GM19452 (cell line): Measurements from ENCODE around the gene SLC43A2.
A peak's percentile ranks its signal among the peaks of the same experiment; 100 is the strongest.

Experiments
- ATAC-seq: cut with Tn5 transposase; IDR thresholded peaks from one replicate; pipeline ENCODE4 v1.9.1; 2021; ENCODE audit not compliant: unreplicated experiment

The SLC43A2 gene

GRCh38 chr17:1625053-1625452, 3.6 kb downstream of the SLC43A2 start:
- ATAC-seq: no peak

- ATAC-seq: no peak
Measured at GRCh38 chr17:1624650-1625049, 4.0 kb downstream of the SLC43A2 start.

DNA sequence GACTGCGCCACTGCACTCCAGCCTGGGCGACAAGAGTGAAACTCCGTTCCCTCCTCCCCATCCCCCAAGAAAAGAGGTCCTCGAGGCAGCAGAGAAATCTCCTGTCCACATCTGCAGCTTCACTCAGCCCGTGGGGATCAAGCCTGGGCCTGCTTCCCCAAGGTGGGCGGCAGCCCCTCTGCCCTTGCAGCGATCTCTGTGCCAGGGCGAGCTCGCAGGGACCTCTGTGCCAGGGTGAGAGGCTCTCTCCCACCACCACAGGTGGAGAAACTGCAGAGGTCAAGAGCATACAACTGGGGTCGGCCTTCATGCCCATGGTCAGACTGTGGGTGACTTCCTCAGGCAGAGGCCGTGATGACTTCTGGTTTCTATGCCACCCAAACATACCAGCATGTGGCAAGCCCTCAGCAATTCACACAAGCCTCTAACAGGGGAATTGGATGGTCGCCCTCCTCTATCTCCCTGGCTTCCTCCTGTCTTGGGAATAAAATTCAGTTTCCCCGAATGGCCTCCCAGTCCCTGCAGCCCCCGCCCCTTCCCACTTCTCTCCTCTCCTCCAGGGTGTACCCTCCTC, 5.5 kb downstream of the SLC43A2 start:
- no peak for ATAC-seq

DNA sequence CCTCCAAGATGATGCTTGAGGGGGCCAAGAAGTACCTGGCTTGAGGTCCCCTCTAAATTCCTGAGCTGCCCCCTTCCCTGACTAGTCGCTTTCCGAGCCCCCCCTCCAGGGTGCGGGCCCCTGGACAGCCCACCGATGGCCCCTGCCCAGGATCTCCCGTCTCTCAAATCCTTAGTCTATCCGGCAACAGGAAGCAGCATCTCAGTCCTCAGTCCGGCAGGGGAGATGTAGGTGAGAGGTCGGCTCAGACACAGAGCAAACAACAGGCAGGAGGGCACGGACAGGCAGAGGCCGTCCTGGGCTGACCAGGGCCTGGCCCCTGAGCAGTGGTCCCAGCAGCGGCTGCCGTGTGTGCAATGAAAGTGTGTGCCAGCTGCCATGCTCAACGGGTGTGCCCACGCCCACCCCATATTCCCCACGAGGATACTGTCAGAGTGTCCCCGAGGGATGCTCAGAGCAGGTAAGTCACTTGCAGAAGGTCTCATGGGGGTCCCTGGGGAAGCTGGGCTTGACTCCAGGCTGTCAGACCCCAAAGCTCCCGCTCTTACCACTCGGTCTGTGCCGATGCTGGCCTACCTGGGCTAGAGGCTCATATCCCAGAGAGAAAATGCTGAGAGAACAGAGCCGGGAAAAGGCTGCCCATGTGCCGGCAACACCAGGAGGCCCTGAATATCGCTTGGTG, 7.2 kb downstream of the SLC43A2 start:
- ATAC-seq: no peak

- ATAC-seq: no peak
Measured at GRCh38 chr17:1620486-1620885, 8.1 kb downstream of the SLC43A2 start.

DNA sequence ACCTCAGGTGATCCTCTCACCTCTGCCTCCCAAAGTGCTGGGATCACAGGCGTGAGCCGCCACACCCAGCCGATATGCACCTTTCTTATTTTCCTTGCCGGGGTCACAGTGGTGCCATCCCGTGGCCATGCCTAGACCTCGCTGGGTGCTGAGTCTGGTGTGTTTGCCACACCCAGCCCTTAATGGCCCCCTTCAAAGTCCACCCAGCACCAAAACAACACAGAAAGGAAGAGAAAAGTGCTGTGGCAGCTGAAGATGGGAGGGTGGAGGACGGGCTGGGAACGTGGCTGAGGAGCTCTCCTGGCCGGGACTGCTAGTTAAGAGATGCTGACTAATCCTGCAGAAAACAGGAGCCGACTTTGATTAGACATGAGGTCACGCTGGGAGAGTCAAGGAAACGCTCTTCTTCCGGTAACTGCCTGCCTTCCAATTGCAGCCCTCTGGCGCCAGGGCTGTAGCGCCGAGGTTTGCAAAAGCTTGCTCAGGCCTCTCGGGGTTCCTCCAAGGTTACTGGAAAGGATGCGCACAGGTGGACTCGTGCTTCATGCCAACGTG, 10.9 kb downstream of the SLC43A2 start:
- ATAC-seq: no peak

- no peak for ATAC-seq
Measured at GRCh38 chr17:1616101-1616500, 12.5 kb downstream of the SLC43A2 start.

DNA sequence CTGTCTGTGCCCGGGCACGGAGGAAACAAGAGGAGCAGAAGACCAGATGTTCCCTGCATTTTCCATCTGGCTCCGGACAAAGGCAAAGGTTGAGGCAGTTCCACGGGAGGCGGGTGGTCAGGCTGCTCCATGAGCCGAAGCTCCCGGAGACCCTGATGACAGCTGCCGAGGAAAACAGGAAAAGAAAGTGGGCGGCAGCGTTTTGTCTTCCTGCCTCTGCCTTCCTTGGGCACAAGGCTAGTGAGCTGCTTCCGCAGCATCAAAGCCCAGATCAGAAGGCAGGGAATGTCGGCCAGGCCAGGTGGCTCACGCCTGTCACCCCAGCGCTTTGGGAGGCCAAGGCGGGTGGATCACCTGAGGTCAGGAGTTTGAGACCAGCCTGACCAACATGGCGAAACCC, 16.2 kb downstream of the SLC43A2 start:
- ATAC-seq: no peak

DNA sequence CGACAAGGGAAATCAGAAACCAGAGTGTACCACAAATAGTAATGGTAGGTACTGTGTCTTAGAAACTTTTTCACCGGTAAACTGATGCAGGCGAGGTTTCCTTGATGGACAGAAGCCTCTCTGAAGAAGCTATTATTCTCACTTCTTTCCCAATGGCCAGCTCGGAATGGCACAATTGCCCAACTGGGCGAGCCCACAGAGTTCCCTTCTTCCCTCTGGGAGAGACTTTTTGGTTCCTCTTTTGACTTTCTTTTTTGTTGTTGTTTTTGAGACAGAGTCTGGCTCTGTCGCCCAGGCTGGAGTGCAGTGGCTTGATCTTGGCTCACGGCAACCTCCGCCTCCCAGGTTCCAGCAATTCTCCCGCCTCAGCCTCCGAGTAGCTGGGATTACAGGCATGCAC, 16.9 kb downstream of the SLC43A2 start:
- no peak for ATAC-seq

DNA sequence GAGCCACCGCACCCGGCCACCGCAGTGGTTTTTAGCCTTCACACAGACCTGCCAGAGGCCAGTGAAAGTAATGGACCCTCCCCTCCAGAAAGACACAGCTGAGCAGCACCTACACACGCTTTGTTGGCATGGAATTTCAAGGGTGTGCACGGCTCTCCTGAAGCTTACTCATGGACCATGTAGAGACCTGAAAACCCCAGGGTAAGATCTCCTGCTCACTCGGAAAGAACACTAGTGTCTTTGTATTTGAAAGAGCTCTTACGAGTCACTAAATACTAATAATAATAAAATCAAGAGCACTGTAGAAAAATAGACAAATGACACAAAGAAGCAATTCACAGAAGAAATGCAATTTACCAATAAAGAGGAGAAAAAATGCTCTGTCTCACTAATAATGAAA, 20.0 kb downstream of the SLC43A2 start:
- ATAC-seq: no peak

GRCh38 chr17:1607971-1608320, 20.7 kb downstream of the SLC43A2 start:
- ATAC-seq: no peak

DNA sequence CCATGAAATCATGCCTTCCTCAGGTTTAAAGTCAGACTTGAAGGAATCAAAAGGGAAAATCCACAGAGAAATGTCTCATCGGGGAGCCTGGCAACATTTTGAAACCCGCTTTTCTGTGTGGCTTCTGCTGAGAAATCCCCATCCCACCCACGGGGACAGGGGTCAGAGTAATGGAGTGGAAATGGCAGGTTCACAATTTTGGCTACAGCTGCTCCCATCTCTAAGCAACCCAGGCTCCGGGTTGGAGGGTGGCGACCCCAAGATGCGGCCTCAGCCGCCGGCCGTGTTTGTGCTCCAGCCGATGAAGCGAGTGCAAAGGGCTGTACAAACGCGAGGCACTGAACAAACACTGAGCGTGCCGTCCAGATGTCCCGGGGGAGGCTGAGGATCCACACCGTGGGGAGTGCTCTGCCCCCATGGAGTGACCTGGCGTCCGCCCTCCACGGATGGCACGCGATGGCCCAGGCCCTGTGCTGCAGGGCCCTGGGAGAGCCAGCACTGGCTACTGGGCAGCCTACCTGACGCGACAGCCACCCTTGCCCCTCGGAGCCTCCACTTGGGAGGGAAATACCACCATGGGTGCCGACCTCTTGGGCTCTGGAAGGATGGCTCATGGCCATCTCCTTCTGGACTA, 22.2 kb downstream of the SLC43A2 start:
- ATAC-seq: no peak

GRCh38 chr17:1605681-1606351, 22.8 kb downstream of the SLC43A2 start:
- no peak for ATAC-seq

DNA sequence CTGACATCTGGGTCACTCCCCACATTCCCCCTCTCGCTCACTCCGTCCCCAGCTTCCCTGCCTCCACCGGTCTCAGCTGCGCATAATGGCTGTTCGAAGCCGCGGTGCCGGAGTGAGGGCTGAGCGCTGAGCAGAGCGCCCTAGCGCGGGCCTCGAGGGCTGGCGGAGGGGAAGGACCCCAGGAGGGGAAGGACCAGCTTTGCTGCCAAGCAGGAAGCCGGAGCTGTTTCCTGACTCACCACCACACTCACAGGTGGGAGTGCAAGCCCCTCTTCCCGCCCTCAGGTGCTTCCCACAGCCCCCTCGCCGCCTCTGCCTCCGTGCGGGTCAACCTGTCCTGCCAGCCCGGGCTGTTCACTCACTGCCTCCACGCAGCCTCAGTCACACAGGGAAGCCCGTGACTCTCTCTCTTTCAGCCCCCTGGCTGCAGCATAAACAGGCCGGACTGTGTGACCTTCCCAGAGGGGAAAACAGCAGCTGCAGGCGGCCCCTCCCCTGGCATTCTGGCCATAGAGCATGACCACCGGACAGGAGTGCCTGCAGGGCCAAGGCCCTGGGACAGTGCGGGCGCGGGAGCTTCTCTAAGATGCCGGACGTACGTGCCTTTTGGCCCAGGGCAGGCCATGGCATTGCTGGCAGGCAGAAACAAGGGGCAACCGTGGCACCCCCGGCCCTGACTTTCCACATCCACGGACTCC, 23.7 kb downstream of the SLC43A2 start:
- no peak for ATAC-seq

DNA sequence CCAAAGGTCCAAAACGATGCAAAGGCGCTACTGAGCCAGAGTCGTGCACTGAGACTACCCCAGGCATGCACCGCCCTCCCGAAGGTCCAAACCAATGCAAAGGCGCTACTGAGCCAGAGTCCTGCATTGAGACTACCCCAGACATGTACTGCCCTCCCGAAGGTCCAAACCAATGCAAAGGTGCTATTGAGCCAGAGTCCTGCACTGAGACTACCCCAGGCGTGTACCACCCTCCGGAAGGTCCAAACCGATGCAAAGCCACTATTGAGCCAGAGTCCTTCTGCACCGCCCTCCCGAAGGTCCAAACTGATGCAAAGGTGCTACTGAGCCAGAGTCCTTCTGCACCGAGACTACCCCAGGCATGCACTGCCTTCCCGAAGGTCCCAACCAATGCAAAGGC, 27.1 kb downstream of the SLC43A2 start:
- no peak for ATAC-seq

DNA sequence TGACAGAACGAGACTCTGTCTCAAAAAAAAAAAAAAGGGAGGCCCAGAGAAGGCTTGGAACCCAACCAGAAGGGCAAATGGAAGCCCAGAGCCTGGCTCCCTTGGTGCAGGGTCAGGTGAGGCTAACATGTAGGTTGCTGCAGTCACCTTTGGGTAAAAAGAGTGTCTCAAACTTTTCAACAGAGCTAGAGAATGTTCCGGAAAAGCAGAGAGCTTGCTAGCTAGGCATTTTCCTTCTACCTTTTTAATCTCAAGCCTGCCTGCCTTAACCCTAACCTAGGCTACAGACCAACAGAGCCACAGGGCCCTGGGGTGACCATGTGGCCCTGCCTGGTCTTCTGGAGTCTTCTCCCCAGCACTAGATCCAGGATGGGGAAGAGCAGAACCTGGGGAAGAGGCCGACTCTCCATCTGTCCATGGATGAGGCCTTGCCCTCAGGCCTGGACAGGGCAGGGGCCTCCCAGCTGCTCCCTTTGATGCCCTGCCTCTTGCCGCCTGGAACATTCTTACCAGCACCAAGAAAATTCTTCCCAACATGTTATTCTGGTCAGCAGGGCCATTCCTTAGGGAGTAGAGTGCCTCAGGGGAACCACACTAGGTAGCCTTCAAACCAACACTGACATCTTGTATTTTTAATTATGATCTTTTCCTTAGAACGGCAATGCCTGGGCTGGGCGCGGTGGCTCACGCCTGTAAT, 30.1 kb downstream of the SLC43A2 start:
- no peak for ATAC-seq

DNA sequence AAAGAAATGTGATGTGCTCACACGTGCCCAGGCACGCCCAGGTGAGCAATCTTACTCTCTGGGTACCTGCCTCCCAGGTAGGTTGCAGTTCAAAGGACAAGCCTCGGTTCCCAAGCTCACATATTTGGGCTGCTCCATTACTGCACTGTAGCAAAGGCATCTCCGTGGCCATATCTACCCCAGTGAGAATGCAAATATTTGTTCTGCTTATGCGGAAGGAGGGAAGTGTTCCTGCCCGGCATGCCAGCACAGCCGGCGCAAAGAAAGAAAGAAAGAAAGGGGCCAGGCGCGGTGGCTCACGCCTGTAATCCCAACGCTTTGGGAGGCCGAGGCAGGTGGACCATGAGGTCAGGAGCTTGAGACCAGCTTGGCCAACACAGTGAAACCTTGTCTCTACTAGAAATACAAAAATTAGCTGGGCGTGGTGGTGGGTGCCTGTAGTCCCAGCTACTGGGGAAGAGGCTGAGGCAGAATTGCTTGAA, 30.7 kb downstream of the SLC43A2 start:
- ATAC-seq: no peak

GRCh38 chr17:1593630-1593931, 35.1 kb downstream of the SLC43A2 start:
- ATAC-seq: no peak

- ATAC-seq: peak; percentile 68
Measured at GRCh38 chr17:1592751-1593629, 35.6 kb downstream of the SLC43A2 start.
